ENCODE data around the gene TAOK3.
"Not testable (repeated sequence)": the region's sequence is repeated elsewhere in the genome, so short reads cannot be mapped to it uniquely, and the experiment has no call there.

TAOK3 gene

DNA sequence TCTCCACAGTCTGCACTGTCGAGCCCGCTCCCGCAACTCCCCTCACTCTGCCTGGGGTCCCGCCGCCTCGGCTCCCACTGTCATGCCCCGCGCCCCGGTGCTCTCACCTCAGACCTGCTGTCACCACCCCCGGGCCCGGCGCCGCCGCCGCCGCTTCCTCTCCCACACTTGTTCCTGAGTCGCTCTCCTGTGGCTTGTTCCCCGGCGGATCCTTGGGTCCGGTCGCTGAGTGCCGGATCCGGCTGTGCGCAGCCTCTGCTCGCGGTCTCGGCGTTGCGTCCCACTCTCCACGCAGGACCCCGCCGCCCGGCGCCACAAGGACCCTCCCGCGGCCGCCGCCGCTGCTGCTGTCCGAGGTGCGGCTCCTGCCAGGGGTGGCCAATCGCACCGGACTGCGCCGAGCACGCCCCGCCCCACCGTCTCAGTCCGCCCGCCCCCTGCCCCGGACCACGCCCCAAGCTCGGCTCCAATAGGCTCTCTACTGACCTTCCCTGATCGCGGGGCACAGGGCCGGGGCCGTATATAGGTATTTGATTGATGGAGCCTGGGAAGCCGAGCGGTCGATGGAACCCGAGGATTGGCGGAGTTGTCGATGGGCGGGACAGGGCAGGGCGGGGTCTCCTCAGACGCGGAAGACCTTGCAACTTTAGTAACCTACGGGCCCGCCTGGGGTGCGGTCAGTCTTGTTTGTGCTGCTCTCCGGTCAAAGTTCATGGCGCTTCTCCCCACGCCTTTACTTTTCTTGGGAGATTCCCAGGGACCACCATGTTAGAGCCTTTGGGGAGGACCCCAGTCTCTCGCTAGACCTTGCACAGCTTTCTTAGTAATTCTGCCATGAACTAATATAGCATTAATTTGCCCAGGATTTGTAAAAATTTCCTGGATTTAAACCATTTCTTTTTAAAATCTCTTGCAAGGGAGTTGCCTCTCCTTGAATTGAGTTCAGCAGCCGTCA lies at the start of gene TAOK3:
TSS of gene TAOK3 (minus strand) at position 367 of the 955 bp plus-strand sequence. CDS start 117,340 bp downstream, outside the sequence.
- peaks cover 2% of the 10 kb centered on the region for H3K36me3 Mint-ChIP-seq (ENCODE audit: low read depth)
- H3K27ac Mint-ChIP-seq = peak within 1 kb of the TSS; percentile 90
- H3K27me3 Mint-ChIP-seq (ENCODE audit: low read depth) = peaks cover 13% of the 10 kb centered on the region
- no peaks in the 10 kb centered on the region for H3K9me3 Mint-ChIP-seq
- H3K4me1 Mint-ChIP-seq (ENCODE audit: low read depth) = peaks cover 40% of the 10 kb centered on the region
- peak within 1 kb of the TSS; percentile 92 for H3K4me3 Mint-ChIP-seq

DNA sequence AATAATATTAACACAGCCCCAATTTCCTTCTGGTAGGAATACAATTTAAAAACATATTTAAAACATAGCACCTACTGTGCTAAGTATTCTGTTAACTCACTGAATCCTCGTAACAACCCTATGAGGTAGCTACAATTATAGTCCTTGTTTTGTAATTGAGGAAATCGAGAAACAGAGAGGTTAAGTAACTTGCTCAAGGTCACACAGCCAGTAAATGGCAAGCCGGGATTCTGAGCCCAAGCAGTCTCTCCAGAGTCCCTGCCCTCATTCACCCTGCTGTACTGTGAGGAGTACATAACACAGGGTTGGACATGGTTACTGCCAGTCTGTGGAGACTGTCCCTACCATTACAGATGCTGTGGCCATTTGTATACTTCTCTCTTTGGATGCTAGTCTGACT lies 48.0 kb upstream of the TAOK3 start:
- Mint-ChIP-seq H3K27ac (no peak overlapping the region), H3K4me3 (no peak overlapping the region), H3K27me3 (ENCODE audit: low read depth) (no peaks in the 10 kb centered on the region), H3K36me3 (ENCODE audit: low read depth) (peaks cover 11% of the 10 kb centered on the region), H3K9me3 (no peaks in the 10 kb centered on the region), H3K4me1 (ENCODE audit: low read depth) (no peaks in the 10 kb centered on the region)

DNA sequence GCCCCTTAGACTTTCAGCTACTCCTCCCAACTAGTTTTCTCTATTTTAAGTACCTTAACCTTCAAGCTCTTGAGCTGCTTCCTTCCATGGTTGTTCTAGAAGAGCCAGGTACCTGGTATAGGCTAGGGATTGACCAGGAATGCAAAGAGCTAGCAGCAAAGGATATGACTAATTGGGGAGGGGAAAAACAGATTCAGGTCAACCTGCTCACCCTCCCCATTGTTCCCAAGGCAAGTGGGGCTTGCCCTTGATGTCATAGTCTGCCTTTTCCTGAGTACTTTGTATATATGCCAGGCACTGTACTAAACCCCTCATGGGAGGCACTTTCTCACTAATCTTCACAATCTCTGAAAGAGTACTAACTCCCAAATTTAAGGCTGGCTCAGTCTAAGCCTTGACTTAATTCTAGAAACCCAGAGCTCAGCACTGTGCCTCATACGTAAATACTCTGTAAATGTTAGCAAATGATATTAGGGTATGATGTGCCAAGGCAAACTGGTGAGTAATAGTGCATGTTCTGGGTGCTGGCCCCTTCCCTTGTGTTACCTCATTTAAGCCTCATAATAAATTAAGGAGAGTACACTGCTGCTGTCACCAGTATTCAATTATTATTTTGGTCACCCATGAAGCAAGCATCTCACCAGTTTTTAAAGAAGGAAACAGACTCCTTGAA lies 45.8 kb upstream of the TAOK3 start:
- H3K9me3 Mint-ChIP-seq = no peaks in the 10 kb centered on the region
- H3K36me3 Mint-ChIP-seq (ENCODE audit: low read depth) = peaks cover 30% of the 10 kb centered on the region
- H3K27me3 Mint-ChIP-seq (ENCODE audit: low read depth) = no peaks in the 10 kb centered on the region
- no peak overlapping the region for H3K27ac Mint-ChIP-seq
- no peak overlapping the region for H3K4me3 Mint-ChIP-seq
- H3K4me1 Mint-ChIP-seq (ENCODE audit: low read depth) = no peaks in the 10 kb centered on the region

DNA sequence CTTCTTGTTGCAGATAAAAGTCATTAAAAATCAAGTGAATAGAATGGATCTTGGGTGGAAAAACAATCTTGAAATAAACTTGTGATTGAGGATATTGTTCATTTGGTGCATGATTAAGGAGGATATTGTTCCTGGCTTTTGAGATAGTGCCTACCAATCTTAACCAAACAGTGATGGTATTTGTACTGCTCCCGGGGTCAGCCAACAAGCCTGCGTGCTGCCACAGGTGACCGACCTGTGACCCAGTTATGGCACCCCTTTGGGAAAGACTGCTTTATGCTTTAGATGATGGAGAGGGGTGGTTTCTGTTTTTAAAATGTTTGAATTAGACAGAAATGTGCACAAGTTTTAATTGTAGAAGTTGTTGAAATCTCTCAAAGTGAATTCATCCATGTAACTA lies 45.2 kb upstream of the TAOK3 start:
- Mint-ChIP-seq H3K27me3 (ENCODE audit: low read depth) (no peaks in the 10 kb centered on the region), H3K27ac (no peak overlapping the region), H3K4me3 (no peak overlapping the region), H3K9me3 (peaks cover 2% of the 10 kb centered on the region), H3K4me1 (ENCODE audit: low read depth) (no peaks in the 10 kb centered on the region), H3K36me3 (ENCODE audit: low read depth) (peaks cover 36% of the 10 kb centered on the region)

DNA sequence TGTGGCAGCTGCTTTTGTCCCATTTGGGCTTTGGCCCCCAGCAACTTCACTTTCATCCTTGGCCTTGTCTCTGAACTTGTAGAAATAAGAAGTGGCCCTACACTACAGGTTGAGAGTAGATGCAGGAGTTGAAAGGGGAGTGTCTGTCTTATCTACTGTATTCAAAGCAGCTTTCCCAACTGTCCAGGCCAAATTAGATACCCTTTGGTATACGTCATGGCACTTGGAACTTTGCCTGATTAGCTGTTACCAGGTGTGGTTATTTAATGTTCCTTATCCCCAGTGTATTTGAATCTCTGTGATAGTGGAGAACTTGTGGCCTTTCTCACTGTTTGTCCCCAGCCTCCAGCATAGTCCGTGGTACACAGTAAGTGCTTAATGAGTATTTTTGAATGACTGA lies 37.1 kb upstream of the TAOK3 start:
- Mint-ChIP-seq H3K36me3 (ENCODE audit: low read depth) (peaks cover 40% of the 10 kb centered on the region), H3K9me3 (peaks cover 19% of the 10 kb centered on the region), H3K27me3 (ENCODE audit: low read depth) (no peaks in the 10 kb centered on the region), H3K4me1 (ENCODE audit: low read depth) (no peaks in the 10 kb centered on the region), H3K4me3 (no peak overlapping the region), H3K27ac (no peak overlapping the region)

DNA sequence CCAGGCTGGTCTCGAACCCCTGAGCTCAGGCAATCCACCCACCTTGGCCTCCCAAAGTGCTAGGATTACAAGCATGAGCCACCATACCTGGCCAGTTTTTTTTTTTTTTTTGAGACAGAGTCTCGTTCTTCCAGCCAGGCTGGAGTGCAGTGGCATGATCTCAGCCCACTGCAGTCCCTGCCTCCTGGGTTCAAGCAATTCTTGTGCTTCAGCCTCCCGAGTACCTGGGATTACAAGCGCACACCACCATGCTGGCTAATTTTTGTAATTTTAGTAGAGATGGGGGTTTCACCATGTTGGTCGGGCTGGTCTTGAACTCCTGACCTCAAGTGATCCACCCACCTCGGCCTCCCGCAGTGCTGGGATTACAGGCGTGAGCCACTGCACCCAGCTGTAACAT lies 35.5 kb upstream of the TAOK3 start:
- not testable (repeated sequence) for H3K4me3 Mint-ChIP-seq; H3K27me3 Mint-ChIP-seq (ENCODE audit: low read depth); H3K4me1 Mint-ChIP-seq (ENCODE audit: low read depth); H3K27ac Mint-ChIP-seq
- peaks cover 19% of the 10 kb centered on the region for H3K9me3 Mint-ChIP-seq
- peaks cover 32% of the 10 kb centered on the region for H3K36me3 Mint-ChIP-seq (ENCODE audit: low read depth)

DNA sequence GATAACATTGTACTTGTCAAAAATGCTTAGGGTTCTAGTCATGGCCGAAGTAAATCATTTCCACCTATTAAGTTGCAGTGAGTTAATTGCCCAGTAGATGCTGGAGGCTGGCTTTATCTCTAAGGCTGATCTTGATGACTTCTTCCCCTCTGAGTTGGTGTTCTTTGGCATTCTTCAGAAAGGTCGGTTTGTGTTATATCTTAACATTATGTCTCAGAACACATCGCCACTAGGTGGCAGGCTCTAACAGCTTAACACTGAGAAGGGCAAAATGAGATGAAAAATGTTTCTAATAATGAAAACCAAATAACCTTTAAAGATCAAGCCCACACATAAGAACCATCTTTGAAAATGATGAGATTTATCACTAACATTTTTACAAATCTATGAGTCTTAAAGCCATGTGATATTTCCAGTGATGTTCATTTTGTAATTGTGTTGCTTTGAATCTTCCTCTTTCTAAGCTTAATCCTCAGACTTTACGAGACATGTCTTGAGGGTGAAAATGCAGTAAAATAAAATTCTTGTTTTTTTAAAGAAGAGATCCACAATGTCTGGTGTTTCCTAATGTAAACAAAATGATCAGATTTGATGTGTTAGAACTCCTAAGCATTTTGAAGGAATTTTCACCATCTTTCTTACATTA lies 32.3 kb upstream of the TAOK3 start:
- Mint-ChIP-seq H3K4me3 (no peak overlapping the region), H3K9me3 (no peaks in the 10 kb centered on the region), H3K36me3 (ENCODE audit: low read depth) (peaks cover 21% of the 10 kb centered on the region), H3K4me1 (ENCODE audit: low read depth) (no peaks in the 10 kb centered on the region), H3K27ac (no peak overlapping the region), H3K27me3 (ENCODE audit: low read depth) (no peaks in the 10 kb centered on the region)

DNA sequence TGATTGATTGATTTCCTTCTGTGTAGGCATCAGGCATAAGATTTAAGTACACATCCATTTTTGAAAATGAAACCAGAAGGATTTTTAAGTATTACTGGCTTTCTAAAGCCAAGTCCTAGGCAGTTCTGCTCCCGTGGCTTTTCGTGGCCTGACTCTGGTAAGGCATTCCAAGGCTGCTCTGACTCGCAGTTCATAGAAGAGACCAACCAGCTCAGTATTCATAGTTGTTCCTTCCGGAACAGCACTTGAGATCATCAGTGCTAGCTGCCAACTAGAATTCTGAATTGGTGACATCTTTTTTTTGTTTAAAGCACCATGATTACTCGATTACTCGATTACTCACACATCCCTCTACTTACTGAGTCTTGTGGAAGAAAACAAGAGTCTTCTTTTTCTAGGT lies 29.5 kb upstream of the TAOK3 start:
- H3K36me3 Mint-ChIP-seq (ENCODE audit: low read depth) = peaks cover 27% of the 10 kb centered on the region
- H3K27ac Mint-ChIP-seq = no peak overlapping the region

DNA sequence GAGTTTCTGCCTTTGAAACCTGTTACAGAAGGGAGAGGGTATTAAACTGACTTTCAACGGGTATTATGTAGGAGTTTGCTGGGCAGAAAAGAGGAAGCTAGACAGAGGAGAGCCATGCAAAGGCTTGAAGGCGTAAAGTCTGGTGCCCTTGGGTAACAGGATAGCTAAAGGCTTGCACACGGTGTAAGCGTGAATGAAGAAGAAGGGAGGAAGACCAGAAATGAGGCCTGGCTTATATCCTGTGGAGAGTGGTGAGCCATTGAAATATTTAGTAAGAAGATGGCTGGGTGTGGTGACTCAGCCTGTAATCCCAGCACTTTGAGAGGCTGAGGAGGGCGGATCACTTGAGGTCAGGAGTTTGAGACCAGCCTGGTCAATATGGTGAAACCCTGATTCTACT lies 26.2 kb upstream of the TAOK3 start:
- Mint-ChIP-seq H3K9me3 (no peaks in the 10 kb centered on the region), H3K36me3 (ENCODE audit: low read depth) (peaks cover 29% of the 10 kb centered on the region), H3K4me1 (ENCODE audit: low read depth) (peaks cover 4% of the 10 kb centered on the region), H3K27ac (no peak overlapping the region), H3K27me3 (ENCODE audit: low read depth) (no peaks in the 10 kb centered on the region), H3K4me3 (no peak overlapping the region)

More for the DNA sequence above, 29.5 kb upstream of the TAOK3 start:
- Mint-ChIP-seq H3K4me3 (no peak overlapping the region), H3K4me1 (ENCODE audit: low read depth) (peaks cover 4% of the 10 kb centered on the region), H3K27me3 (ENCODE audit: low read depth) (no peaks in the 10 kb centered on the region), H3K9me3 (no peaks in the 10 kb centered on the region)

DNA sequence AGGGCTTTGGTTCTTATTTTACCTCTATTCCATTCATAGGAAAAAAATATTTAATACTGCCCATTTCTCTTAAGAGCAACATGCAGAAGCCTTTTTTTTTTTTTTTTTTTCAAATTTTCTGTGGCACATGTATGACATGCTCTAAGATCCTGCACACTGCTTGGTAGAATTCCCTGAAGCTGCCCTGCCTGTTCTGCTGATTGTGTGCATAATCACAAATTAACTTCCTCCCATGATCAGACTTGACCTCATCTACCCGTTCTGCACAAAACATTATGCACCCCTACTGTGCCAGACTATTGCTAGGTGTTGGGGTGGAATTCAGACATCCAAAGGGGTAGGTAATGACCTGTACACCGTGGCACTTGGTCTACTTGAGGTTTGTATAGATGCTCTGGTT lies 25.8 kb upstream of the TAOK3 start:
- H3K4me1 Mint-ChIP-seq (ENCODE audit: low read depth) = peaks cover 4% of the 10 kb centered on the region
- H3K36me3 Mint-ChIP-seq (ENCODE audit: low read depth) = peaks cover 25% of the 10 kb centered on the region
- no peak overlapping the region for H3K4me3 Mint-ChIP-seq
- no peaks in the 10 kb centered on the region for H3K27me3 Mint-ChIP-seq (ENCODE audit: low read depth)
- H3K9me3 Mint-ChIP-seq = no peaks in the 10 kb centered on the region
- no peak overlapping the region for H3K27ac Mint-ChIP-seq

DNA sequence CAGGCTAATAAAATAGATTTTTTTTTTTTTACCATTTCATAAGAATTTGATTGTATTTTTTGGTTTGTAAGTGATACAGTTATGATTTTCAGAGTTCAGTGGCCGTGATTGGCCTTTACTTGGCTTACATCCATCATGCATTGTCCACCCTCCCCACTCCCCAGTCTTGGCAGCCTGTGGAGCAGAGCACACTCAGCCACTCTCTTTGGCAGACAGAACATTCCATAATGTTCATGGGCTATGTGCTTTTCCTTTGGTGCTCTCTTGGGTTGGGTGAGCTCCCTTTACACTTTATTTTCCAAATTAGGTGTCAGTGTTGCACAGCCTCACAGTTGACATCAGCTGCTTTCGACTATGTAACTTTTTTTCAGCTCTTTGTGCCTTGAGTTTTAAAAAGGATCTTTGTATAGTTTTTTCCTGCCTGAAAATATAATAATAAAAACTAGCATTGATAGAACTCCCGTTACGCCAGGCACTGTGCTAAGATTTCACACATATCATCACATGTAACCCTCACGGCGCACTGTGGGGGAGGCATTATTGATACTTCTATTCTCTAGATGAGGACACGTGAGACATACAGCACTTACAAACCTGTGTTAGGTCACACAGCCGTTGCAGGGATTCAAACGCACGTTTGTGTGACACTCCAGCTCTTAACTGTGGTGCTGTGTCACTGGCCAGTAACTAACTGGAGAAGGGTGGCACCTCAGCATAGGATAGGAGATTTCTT lies 25.2 kb upstream of the TAOK3 start:
- Mint-ChIP-seq H3K4me3 (no peak overlapping the region), H3K27me3 (ENCODE audit: low read depth) (no peaks in the 10 kb centered on the region), H3K4me1 (ENCODE audit: low read depth) (peaks cover 4% of the 10 kb centered on the region), H3K9me3 (no peaks in the 10 kb centered on the region), H3K27ac (no peak overlapping the region), H3K36me3 (ENCODE audit: low read depth) (peaks cover 20% of the 10 kb centered on the region)

DNA sequence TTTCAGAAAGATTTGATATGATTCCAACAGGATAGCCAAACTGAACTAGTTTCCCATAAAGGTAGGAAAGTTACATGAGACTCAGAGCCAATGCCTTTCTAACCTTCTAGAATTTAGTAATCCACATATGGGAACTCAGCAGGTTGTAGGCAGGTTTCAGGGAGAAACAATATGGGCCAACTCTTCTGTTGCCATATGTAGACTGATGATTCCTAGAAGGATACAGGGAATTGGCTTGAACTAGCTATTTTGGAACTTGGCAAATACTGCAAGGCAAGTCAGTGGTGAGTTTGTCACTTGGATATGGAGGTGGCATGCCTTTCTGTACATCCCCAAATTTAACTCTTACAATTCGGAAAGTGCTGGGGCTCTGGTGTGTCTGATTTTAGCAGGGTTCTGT lies 19.1 kb upstream of the TAOK3 start:
- H3K27ac Mint-ChIP-seq = no peak overlapping the region
- no peak overlapping the region for H3K4me3 Mint-ChIP-seq
- no peaks in the 10 kb centered on the region for H3K4me1 Mint-ChIP-seq (ENCODE audit: low read depth)
- peaks cover 23% of the 10 kb centered on the region for H3K36me3 Mint-ChIP-seq (ENCODE audit: low read depth)
- no peaks in the 10 kb centered on the region for H3K27me3 Mint-ChIP-seq (ENCODE audit: low read depth)
- H3K9me3 Mint-ChIP-seq = no peaks in the 10 kb centered on the region

DNA sequence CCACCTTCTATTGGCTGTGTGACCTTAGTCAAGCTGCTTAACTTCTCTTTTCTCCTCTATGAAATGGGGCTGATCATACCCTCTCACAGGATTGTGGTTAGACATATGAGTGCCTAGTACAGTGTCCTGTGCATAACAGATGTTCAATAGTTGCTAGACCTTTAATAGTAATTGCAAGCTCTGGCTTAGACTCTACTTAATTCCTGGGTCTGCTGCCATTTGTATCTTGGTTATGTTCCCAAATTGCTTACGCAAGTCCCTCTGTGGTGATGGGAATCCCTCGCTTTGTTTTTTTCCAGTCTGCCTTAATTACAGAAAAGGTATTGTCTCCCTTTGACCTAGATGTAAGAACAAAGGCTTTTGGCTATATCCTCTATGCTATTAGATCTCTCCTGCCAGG lies 18.7 kb upstream of the TAOK3 start:
- no peak overlapping the region for H3K27ac Mint-ChIP-seq
- no peaks in the 10 kb centered on the region for H3K9me3 Mint-ChIP-seq
- no peaks in the 10 kb centered on the region for H3K4me1 Mint-ChIP-seq (ENCODE audit: low read depth)
- peaks cover 26% of the 10 kb centered on the region for H3K36me3 Mint-ChIP-seq (ENCODE audit: low read depth)
- no peak overlapping the region for H3K4me3 Mint-ChIP-seq
- no peaks in the 10 kb centered on the region for H3K27me3 Mint-ChIP-seq (ENCODE audit: low read depth)

DNA sequence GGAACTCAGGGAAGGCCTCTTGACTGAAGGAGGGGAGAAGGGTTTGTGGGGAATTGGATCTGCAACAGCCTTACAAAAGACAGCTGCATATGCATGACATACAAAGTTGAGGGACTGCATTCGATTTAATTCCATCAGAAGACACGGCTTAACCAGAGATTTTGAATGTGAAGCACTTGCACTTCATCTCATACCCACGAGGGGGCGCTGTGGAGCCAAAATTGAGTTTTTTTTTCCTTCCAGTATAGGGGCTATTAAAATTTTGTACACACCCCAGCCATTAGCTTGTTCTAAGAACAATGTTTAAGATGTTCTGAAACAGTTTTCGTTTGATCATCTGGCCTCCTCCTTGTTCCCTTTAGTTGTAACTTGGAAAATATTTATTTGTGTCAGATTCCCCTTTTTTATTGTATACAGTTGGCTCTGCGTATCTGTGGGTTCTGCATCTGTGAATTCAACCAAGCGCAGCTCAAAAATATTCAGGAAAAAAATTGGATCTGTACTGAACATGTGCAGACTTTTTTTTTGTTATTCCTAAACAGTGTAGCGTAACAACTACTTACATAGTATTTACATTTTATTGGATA lies 5.3 kb upstream of the TAOK3 start:
- H3K9me3 Mint-ChIP-seq = no peaks in the 10 kb centered on the region
- peak overlapping the region; percentile 81 for H3K4me3 Mint-ChIP-seq
- H3K27me3 Mint-ChIP-seq (ENCODE audit: low read depth) = no peaks in the 10 kb centered on the region
- H3K4me1 Mint-ChIP-seq (ENCODE audit: low read depth) = peaks cover 30% of the 10 kb centered on the region
- peak overlapping the region; percentile 95 for H3K27ac Mint-ChIP-seq
- H3K36me3 Mint-ChIP-seq (ENCODE audit: low read depth) = peaks cover 7% of the 10 kb centered on the region

Measured in T-helper 1 cell treated with Interleukin-12 subunit alpha and Interleukin-12 subunit beta and Interleukin-4 antibody, amounts not matched to agents 30 μg/mL and 1 μg/mL, for 36 hours (primary cell).